Measurements from ENCODE around the gene VPS51.

DNA sequence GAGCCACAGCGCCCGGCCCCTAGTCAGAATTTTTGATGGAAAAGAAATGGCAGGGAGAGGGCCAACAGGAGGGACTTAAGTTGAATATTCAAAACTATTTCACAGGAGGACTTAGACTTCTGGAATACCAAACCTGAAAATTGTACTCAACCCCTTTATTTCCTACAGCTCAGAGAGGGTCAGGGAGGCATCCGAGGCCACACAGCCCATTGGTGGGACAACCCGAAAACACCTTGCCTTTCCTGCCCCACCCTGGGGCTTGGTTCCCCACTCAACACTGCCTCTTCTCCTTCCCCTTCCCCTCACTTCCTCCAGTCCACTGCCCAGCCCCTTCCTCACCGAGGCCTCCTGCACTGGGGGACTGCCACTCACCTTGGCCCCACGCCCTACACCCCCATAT, 39.0 kb upstream of the VPS51 start:
- TF ChIP-seq POLR2AphosphoS5 (IDR thresholded peaks at IDR 0.05; ENCODE audit: borderline replicate concordance, low read depth, low read length) (no peak), EZH2 (IDR thresholded peaks at IDR 0.05) (no peak), FOXP2 (optimal IDR thresholded peaks at IDR 0.05; ENCODE audit: control extremely low read depth, extremely low read length, insufficient read depth) (no peak)

Data from SK-N-MC (cell line).